WTC11 (cell line): ENCODE measurements around the gene SFTPD. TPM values are rescaled to one million over a fixed set of nuclear protein-coding genes. Genes with fewer than 3 reads are reported as not detected.

Experiments used
- ATAC-seq: fragments of 200-7000 bp; cut with Tn5 transposase; 2 replicates; pipeline ENCODE4 v1.10.0; 2021; ENCODE audit warnings: mild to moderate bottlenecking, moderate library complexity
- CTCF ChIA-PET: fragments of 300-600 bp; sonication (Branson Sonifier 250); formaldehyde crosslinking; loops from one replicate; lab custom pipeline; 2021; ENCODE audit warnings: antibody characterized with exemption; lab: Charles Lee
- POLR2A ChIA-PET: fragments of 350-600 bp; sonication (Branson Sonifier 250); formaldehyde crosslinking; loops from one replicate; lab custom pipeline; 2021; ENCODE audit warnings: antibody characterized with exemption; lab: Charles Lee
- DNase-seq: peaks from one replicate; pipeline ENCODE4 v3.0.0; 2021; ENCODE audit warnings: low spot score
- H3K27ac Mint-ChIP-seq: 2 replicates; pipeline ENCODE4 v1.8.0; 2021; ENCODE audit warnings: mixed read lengths
- H3K27me3 Mint-ChIP-seq: 2 replicates; pipeline ENCODE4 v1.8.0; 2021; ENCODE audit warnings: low read depth, mild to moderate bottlenecking, moderate library complexity, mixed read lengths
- H3K36me3 Mint-ChIP-seq: 2 replicates; pipeline ENCODE4 v1.8.0; 2021; ENCODE audit warnings: mixed read lengths
- H3K4me1 Mint-ChIP-seq: 2 replicates; pipeline ENCODE4 v1.8.0; 2022; ENCODE audit warnings: mixed read lengths
- H3K4me3 Mint-ChIP-seq: 2 replicates; pipeline ENCODE4 v1.8.0; 2021; ENCODE audit warnings: mild to moderate bottlenecking, moderate library complexity, mixed read lengths
- H3K9me3 Mint-ChIP-seq: 2 replicates; pipeline ENCODE4 v1.8.0; 2021; ENCODE audit warnings: mixed read lengths
- AFF4 ChIP-seq: sonication (generic); formaldehyde crosslinking; IDR thresholded peaks from 2 replicates; pipeline ENCODE4 v1.8.1; 2023; ENCODE audit warnings: mild to moderate bottlenecking, missing genetic modification reagents, borderline replicate concordance
- E2F4 ChIP-seq: sonication (generic); formaldehyde crosslinking; IDR thresholded peaks from 2 replicates; pipeline ENCODE4 v1.8.1; 2022; ENCODE audit warnings: low read depth, mild to moderate bottlenecking, moderate library complexity, missing genetic modification reagents, borderline replicate concordance
- ERG ChIP-seq: fragments of 250-450 bp; sonication (Bioruptor Pico); IDR thresholded peaks from 2 replicates; pipeline ENCODE4 v1.8.0; 2021; ENCODE audit warnings: mild to moderate bottlenecking
- HMGXB4 ChIP-seq: sonication (generic); formaldehyde crosslinking; IDR thresholded peaks from 2 replicates; pipeline ENCODE4 v1.8.1; 2023; ENCODE audit warnings: mild to moderate bottlenecking, moderate library complexity, missing genetic modification reagents
- IRF1 ChIP-seq: sonication (generic); formaldehyde crosslinking; IDR thresholded peaks from 2 replicates; pipeline ENCODE4 v1.8.0; 2023; ENCODE audit warnings: missing genetic modification reagents
- JUN ChIP-seq: sonication (generic); formaldehyde crosslinking; IDR thresholded peaks from 2 replicates; pipeline ENCODE4 v1.8.0; 2023; ENCODE audit warnings: mild to moderate bottlenecking, missing genetic modification reagents
- MAX ChIP-seq: sonication (generic); formaldehyde crosslinking; IDR thresholded peaks from 2 replicates; pipeline ENCODE4 v1.8.0; 2022; ENCODE audit warnings: mild to moderate bottlenecking, missing genetic modification reagents
- RORB ChIP-seq: fragments of 250-450 bp; sonication (Bioruptor Pico); IDR thresholded peaks from 2 replicates; pipeline ENCODE4 v1.9.0; 2021; ENCODE audit warnings: mild to moderate bottlenecking
- SMAD3 ChIP-seq: sonication (generic); formaldehyde crosslinking; IDR thresholded peaks from 2 replicates; pipeline ENCODE4 v1.8.0; 2022; ENCODE audit warnings: missing genetic modification reagents, mild to moderate bottlenecking, borderline replicate concordance
- SP1 ChIP-seq: sonication (generic); formaldehyde crosslinking; conservative IDR thresholded peaks from 2 replicates; pipeline ENCODE4 v1.8.1; 2022; ENCODE audit warnings: missing genetic modification reagents
- USF2 ChIP-seq: sonication (generic); formaldehyde crosslinking; IDR thresholded peaks from 2 replicates; pipeline ENCODE4 v1.8.1; 2023; ENCODE audit warnings: mild to moderate bottlenecking, missing genetic modification reagents, moderate library complexity
- ZNF232 ChIP-seq: sonication (generic); formaldehyde crosslinking; IDR thresholded peaks from 2 replicates; pipeline ENCODE4 v1.8.0; 2022; ENCODE audit warnings: mild to moderate bottlenecking, missing genetic modification reagents
- ZNF317 ChIP-seq: sonication (generic); formaldehyde crosslinking; IDR thresholded peaks from 2 replicates; pipeline ENCODE4 v1.8.1; 2023; ENCODE audit warnings: low read depth, mild to moderate bottlenecking, moderate library complexity, missing genetic modification reagents, borderline replicate concordance
- total RNA-seq: library from RNA; stranded (reverse); gene quantifications from 3 replicates; pipeline ENCODE4 v1.2.3, GENCODE V29; 2021
- TF ChIP-seq, protein P1 (sequence below): sonication (generic); formaldehyde crosslinking; IDR thresholded peaks from 2 replicates; pipeline ENCODE4 v1.8.0; 2022; ENCODE audit warnings: mild to moderate bottlenecking, missing genetic modification reagents
- TF ChIP-seq, protein P2 (sequence below): fragments of 200-600 bp; IDR thresholded peaks from 2 replicates; pipeline ENCODE4 v1.8.0; 2022; ENCODE audit warnings: antibody characterized with exemption
- TF ChIP-seq, protein P3 (sequence below): fragments of 250-450 bp; sonication (Bioruptor Pico); IDR thresholded peaks from 2 replicates; pipeline ENCODE4 v1.9.0; 2021; ENCODE audit warnings: mild to moderate bottlenecking, borderline replicate concordance

SFTPD gene
- total RNA-seq, 1 experiment from 2014 or later: 0.66 TPM

DNA sequence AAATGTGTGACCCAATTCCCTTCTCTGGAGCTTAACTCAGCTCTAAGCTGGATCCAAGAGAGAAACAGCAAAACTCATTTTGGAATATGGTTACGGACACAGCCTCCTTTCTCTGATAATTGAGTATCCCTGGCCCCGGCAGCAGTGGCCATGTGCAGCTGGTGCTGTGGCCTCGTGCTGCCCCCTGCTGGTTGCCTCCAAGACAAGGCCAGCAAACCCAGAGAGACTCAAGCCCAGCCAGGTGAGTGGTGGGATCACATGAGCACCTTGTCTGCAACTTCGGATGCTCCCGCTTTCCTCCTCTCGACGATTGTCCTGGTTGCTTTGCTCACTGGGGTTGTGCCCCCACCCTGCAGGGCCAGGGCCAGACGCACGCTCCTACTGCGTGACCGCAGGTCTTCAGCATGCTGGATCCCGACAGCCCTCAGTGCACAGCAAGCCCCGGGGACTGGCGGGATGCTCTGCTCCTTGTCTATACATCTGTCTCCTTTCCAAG, 19.4 kb downstream of the SFTPD start:
- H3K36me3 Mint-ChIP-seq: peaks cover 11% of the 10 kb centered on the region
- ATAC-seq: peak; percentile 96
- peak overlapping the region; percentile 53 for H3K4me3 Mint-ChIP-seq
- POLR2A ChIA-PET: no interaction called here
- peaks cover 14% of the 10 kb centered on the region for H3K9me3 Mint-ChIP-seq
- peaks cover 21% of the 10 kb centered on the region for H3K27me3 Mint-ChIP-seq
- peaks cover 6% of the 10 kb centered on the region; the same call in 1 of the 2 replicates for H3K4me1 Mint-ChIP-seq
- TF ChIP-seq AFF4 (CRISPR knock-in tag) (0 out of 2 replicates have a peak, but pooled peaks have one; percentile 21), USF2 (CRISPR knock-in tag) (peak; percentile 81), IRF1 (CRISPR knock-in tag) (no peak), HMGXB4 (CRISPR knock-in tag) (peak; percentile 54; the same call in 1 of the 2 replicates), SMAD3 (CRISPR knock-in tag) (peak; percentile 92), RORB (no peak), E2F4 (CRISPR knock-in tag) (no peak), SP1 (CRISPR knock-in tag) (0 out of 2 replicates have a peak, but pooled peaks have one; percentile 35), ZNF317 (CRISPR knock-in tag) (no peak), ZNF232 (CRISPR knock-in tag) (peak; percentile 70; the same call in 1 of the 2 replicates), MAX (CRISPR knock-in tag) (peak; percentile 89), JUN (CRISPR knock-in tag) (no peak), ERG (CRISPR knock-in tag) (no peak)
- TF ChIP-seq, protein P1, sequence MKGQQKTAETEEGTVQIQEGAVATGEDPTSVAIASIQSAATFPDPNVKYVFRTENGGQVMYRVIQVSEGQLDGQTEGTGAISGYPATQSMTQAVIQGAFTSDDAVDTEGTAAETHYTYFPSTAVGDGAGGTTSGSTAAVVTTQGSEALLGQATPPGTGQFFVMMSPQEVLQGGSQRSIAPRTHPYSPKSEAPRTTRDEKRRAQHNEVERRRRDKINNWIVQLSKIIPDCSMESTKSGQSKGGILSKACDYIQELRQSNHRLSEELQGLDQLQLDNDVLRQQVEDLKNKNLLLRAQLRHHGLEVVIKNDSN (CRISPR knock-in tag): peak; percentile 80; the same call in 1 of the 2 replicates
- TF ChIP-seq, protein P2, sequence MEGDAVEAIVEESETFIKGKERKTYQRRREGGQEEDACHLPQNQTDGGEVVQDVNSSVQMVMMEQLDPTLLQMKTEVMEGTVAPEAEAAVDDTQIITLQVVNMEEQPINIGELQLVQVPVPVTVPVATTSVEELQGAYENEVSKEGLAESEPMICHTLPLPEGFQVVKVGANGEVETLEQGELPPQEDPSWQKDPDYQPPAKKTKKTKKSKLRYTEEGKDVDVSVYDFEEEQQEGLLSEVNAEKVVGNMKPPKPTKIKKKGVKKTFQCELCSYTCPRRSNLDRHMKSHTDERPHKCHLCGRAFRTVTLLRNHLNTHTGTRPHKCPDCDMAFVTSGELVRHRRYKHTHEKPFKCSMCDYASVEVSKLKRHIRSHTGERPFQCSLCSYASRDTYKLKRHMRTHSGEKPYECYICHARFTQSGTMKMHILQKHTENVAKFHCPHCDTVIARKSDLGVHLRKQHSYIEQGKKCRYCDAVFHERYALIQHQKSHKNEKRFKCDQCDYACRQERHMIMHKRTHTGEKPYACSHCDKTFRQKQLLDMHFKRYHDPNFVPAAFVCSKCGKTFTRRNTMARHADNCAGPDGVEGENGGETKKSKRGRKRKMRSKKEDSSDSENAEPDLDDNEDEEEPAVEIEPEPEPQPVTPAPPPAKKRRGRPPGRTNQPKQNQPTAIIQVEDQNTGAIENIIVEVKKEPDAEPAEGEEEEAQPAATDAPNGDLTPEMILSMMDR: peak; percentile 93
- TF ChIP-seq, protein P3, sequence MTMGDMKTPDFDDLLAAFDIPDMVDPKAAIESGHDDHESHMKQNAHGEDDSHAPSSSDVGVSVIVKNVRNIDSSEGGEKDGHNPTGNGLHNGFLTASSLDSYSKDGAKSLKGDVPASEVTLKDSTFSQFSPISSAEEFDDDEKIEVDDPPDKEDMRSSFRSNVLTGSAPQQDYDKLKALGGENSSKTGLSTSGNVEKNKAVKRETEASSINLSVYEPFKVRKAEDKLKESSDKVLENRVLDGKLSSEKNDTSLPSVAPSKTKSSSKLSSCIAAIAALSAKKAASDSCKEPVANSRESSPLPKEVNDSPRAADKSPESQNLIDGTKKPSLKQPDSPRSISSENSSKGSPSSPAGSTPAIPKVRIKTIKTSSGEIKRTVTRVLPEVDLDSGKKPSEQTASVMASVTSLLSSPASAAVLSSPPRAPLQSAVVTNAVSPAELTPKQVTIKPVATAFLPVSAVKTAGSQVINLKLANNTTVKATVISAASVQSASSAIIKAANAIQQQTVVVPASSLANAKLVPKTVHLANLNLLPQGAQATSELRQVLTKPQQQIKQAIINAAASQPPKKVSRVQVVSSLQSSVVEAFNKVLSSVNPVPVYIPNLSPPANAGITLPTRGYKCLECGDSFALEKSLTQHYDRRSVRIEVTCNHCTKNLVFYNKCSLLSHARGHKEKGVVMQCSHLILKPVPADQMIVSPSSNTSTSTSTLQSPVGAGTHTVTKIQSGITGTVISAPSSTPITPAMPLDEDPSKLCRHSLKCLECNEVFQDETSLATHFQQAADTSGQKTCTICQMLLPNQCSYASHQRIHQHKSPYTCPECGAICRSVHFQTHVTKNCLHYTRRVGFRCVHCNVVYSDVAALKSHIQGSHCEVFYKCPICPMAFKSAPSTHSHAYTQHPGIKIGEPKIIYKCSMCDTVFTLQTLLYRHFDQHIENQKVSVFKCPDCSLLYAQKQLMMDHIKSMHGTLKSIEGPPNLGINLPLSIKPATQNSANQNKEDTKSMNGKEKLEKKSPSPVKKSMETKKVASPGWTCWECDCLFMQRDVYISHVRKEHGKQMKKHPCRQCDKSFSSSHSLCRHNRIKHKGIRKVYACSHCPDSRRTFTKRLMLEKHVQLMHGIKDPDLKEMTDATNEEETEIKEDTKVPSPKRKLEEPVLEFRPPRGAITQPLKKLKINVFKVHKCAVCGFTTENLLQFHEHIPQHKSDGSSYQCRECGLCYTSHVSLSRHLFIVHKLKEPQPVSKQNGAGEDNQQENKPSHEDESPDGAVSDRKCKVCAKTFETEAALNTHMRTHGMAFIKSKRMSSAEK (CRISPR knock-in tag): 0 out of 2 replicates have a peak, but pooled peaks have one; percentile 22
- CTCF ChIA-PET: no interaction called here
- DNase-seq: peak; percentile 84
- no peak overlapping the region for H3K27ac Mint-ChIP-seq
